ENCODE measurements around the gene CD47. TPM values are rescaled to one million over a fixed set of nuclear protein-coding genes. Genes with fewer than 3 reads are reported as not detected.

The CD47 gene
- total RNA-seq (2021; ENCODE audit: unreplicated experiment): 89.7 TPM
- polyA plus RNA-seq (2012; ENCODE audit: insufficient read length): 50.1 TPM
- percentile 87 among the genes with signal in this experiment for Bru-seq, nascent RNA
- percentile 86 among the genes with signal in this experiment for BruChase-seq, experiment 1, labeled RNA remaining after a 2-hour chase
- BruChase-seq, experiment 2, labeled RNA remaining after a 6-hour chase: percentile 90 among the genes with signal in this experiment
- long read RNA-seq, full-length matches to known transcripts: 128 of 212 reads
- long read RNA-seq, partial matches to known transcripts: 35 of 212 reads
- long read RNA-seq, other reads (novel, unspliced or antisense): 49 of 212 reads

DNA sequence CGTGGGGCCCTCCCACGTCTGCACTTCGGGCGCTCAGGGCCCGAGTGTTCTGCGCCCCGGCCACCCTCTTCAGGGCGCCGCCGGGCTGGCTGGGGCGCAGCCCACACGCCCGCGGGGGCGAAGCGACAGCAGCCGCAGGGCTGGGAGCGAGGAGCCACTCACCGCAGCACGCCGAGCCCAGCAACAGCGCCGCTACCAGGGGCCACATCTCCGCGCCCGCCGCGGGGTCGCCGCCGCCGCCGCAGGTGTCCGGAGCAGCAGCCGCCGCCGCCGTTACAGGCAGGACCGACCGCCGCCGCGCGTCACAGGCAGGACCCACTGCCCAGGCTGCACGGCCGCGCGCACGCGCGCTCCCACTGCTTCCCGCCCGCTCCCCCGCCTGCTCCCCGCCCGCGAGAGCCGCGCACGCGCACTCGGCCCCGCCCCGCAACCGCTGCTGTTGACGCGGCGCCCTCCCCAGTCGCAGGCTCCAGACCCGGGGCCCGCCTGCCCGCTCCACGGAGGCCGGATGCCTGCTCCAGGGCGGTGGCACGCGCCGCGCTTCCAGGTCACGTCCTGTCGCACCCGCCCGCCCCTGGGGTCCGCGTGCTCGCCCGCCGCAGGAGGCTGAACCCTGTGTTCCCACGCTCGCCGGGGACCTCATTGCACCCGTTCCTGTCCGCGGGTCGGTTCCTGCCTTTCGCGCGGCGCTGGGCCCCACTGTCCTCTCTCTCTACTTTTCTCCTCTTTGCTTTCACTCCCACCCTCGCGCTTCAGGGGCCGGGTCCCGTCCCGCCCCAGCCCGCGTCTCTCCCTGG is at the start of gene CD47:
Gene CD47 (minus strand): TSS at position 331 of the 797 bp plus-strand sequence. CDS start 123 bp downstream, at position 208.
- ChIA-PET CTCF (no interaction called here), POLR2A (interaction anchor here (0.6 kb wide), 1 partner anchor 67 kb away, joined by 3 read pairs; no protein-coding TSS in a partner anchor)
- H3K36me3 ChIP-seq (ENCODE audit: control insufficient read depth, insufficient read depth, low read length): no peaks in the 10 kb centered on the region
- TF ChIP-seq POLR2AphosphoS5 (IDR thresholded peaks at IDR 0.05; ENCODE audit: low read depth, low read length) (peak; percentile 86), SIN3A (IDR thresholded peaks at IDR 0.05; ENCODE audit: borderline replicate concordance, insufficient read depth, low read depth, low read length) (peak; percentile 79; the same call in 1 of the 2 replicates)
- TF ChIP-seq, protein P1, sequence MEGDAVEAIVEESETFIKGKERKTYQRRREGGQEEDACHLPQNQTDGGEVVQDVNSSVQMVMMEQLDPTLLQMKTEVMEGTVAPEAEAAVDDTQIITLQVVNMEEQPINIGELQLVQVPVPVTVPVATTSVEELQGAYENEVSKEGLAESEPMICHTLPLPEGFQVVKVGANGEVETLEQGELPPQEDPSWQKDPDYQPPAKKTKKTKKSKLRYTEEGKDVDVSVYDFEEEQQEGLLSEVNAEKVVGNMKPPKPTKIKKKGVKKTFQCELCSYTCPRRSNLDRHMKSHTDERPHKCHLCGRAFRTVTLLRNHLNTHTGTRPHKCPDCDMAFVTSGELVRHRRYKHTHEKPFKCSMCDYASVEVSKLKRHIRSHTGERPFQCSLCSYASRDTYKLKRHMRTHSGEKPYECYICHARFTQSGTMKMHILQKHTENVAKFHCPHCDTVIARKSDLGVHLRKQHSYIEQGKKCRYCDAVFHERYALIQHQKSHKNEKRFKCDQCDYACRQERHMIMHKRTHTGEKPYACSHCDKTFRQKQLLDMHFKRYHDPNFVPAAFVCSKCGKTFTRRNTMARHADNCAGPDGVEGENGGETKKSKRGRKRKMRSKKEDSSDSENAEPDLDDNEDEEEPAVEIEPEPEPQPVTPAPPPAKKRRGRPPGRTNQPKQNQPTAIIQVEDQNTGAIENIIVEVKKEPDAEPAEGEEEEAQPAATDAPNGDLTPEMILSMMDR (IDR thresholded peaks at IDR 0.05): no peak
- peak; percentile 25 for DNase-seq (ENCODE audit: low read depth, low spot score)
- no peaks in the 10 kb centered on the region for H3K27me3 ChIP-seq (ENCODE audit: control insufficient read depth, insufficient read depth, low read length)
- in situ Hi-C loops (cut with HindIII; ENCODE audit: low pct_unique_long_range_greater_than_20kb, low sequenced_read_pairs): no loop called here
- no TSS peak for BruUV-seq (replicated peaks)
- H3K4me1 ChIP-seq (ENCODE audit: control insufficient read depth, insufficient read depth, low read length): peaks cover 19% of the 10 kb centered on the region; the same call in 1 of the 2 replicates
- H3K4me3 ChIP-seq (ENCODE audit: low read depth in 2 of 2, low read length in 2 of 2): peak within 1 kb of the TSS; percentile 90 to 92
- peak; percentile 93 for ATAC-seq
- peak within 1 kb of the TSS; percentile 88 for H3K27ac ChIP-seq (ENCODE audit: low read length)
- peaks cover 5% of the 10 kb centered on the region; the same call in 1 of the 2 replicates for H3K9me3 ChIP-seq (ENCODE audit: control insufficient read depth, insufficient read depth, low read depth, low read length)
- intact Hi-C loops (cut with micrococcal nuclease; ENCODE audit: unreplicated experiment): no loop called here

- in situ Hi-C loops (cut with HindIII; ENCODE audit: low pct_unique_long_range_greater_than_20kb, low sequenced_read_pairs) (no loop called here), intact Hi-C loops (cut with micrococcal nuclease; ENCODE audit: unreplicated experiment) (no loop called here)
- no peak overlapping the region for H3K27ac ChIP-seq (ENCODE audit: low read length)
- TF ChIP-seq POLR2AphosphoS5 (IDR thresholded peaks at IDR 0.05; ENCODE audit: low read depth, low read length) (no peak), SIN3A (IDR thresholded peaks at IDR 0.05; ENCODE audit: borderline replicate concordance, insufficient read depth, low read depth, low read length) (no peak), TCF7L2 (IDR thresholded peaks at IDR 0.05; ENCODE audit: low read depth, low read length) (no peak)
- TF ChIP-seq, protein P1 (IDR thresholded peaks at IDR 0.05): no peak
- TF ChIP-seq, protein P2, sequence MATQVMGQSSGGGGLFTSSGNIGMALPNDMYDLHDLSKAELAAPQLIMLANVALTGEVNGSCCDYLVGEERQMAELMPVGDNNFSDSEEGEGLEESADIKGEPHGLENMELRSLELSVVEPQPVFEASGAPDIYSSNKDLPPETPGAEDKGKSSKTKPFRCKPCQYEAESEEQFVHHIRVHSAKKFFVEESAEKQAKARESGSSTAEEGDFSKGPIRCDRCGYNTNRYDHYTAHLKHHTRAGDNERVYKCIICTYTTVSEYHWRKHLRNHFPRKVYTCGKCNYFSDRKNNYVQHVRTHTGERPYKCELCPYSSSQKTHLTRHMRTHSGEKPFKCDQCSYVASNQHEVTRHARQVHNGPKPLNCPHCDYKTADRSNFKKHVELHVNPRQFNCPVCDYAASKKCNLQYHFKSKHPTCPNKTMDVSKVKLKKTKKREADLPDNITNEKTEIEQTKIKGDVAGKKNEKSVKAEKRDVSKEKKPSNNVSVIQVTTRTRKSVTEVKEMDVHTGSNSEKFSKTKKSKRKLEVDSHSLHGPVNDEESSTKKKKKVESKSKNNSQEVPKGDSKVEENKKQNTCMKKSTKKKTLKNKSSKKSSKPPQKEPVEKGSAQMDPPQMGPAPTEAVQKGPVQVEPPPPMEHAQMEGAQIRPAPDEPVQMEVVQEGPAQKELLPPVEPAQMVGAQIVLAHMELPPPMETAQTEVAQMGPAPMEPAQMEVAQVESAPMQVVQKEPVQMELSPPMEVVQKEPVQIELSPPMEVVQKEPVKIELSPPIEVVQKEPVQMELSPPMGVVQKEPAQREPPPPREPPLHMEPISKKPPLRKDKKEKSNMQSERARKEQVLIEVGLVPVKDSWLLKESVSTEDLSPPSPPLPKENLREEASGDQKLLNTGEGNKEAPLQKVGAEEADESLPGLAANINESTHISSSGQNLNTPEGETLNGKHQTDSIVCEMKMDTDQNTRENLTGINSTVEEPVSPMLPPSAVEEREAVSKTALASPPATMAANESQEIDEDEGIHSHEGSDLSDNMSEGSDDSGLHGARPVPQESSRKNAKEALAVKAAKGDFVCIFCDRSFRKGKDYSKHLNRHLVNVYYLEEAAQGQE (IDR thresholded peaks at IDR 0.05; ENCODE audit: insufficient read depth in 1 of 2, low read depth in 2 of 2, low read length in 1 of 2): no peak
- CTCF ChIA-PET: no interaction called here
- no peaks in the 10 kb centered on the region for H3K9me3 ChIP-seq (ENCODE audit: control insufficient read depth, insufficient read depth, low read depth, low read length)
- H3K27me3 ChIP-seq (ENCODE audit: control insufficient read depth, insufficient read depth, low read length): no peaks in the 10 kb centered on the region
- POLR2A ChIA-PET: interaction anchor here (0.6 kb wide), 1 partner anchor 1642 kb away, joined by 3 read pairs; no protein-coding TSS in a partner anchor
- ATAC-seq (no peak), DNase-seq (ENCODE audit: low read depth, low spot score) (no peak)
- no peaks in the 10 kb centered on the region for H3K36me3 ChIP-seq (ENCODE audit: control insufficient read depth, insufficient read depth, low read length)
- H3K4me3 ChIP-seq (ENCODE audit: low read depth in 2 of 2, low read length in 2 of 2): no peak overlapping the region
- peaks cover 19% of the 10 kb centered on the region for H3K4me1 ChIP-seq (ENCODE audit: control insufficient read depth, insufficient read depth, low read length)
- no TSS peak for BruUV-seq (replicated peaks)
Measured at GRCh38 chr3:108137460-108137814, 46.6 kb upstream of the CD47 start.

Measured in Panc1 (cell line).